Activated gamma-delta T cell (primary cell): ENCODE results near the gene OR1F1.
"Not testable (repeated sequence)": the region's sequence is repeated elsewhere in the genome, so short reads cannot be mapped to it uniquely, and the experiment has no call there.

Experiments
- DNase-seq: peaks from one replicate; lab custom pipeline; 2025; lab: John Stamatoyannopoulos, UW

The OR1F1 gene

DNA sequence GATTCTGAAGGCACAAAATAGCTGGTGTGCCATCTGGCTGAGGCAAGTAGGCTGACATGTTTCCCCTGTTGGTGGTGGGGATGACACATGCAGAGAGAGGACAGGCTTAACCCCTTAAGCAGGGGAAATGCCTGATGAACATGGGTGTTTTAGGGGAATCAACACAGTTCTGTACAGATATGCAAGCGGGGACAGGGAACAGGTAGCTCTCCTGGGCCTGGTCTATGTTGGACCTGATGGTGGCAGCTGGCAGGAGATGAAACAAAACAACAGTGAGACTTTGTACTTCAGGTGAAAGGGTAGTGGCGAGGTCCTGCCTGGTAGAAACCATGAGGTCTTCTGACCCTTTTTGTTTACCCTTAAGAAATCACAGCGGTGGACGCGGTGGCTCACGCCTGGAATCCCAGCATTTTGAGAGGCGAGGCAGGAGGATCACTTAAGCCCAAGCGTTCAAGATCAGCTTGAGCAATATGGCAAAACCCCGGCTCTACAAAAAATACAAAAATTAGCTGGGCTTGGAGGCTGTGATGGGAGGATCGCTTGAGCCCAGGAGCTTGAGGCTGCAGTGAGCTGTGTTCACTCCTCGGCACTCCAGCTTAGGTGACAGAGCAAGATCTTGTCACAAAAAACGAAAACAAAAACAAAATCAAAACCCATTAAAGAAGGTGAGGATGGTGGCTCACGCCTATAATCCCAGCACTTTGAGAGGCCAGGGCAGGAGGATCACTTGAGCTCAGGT lies 10.5 kb downstream of the OR1F1 start:
- no peak for DNase-seq

DNA sequence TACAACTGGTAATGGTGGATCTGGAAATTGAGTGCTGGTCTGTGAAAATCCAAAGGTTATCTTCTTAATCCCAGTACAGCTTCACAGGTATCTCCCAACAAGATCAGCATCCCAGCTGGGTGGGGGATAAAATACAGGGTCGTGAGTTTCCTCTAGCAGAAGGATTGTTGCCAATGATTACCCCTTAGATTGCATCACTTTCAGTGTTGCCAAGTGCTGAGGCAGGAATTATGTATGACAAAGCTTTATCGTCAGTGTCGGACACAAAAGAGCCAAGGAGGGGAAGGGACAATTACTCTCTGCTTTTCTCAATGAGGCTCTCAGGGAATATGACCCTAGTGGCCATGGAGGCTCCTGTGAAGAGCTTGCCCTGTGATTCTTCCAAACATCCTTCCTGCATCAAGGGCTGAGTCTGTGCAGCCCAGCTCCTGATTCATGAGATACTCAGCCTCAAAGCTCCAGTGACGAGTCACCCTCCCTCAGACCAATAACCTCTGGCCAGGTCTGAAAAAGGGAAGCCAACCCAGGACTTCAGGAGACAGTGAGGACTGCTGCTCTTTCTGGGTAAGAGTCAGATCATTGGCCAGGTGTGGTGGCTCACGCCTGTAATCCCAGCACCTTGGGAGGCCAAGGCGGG lies 15.0 kb downstream of the OR1F1 start:
- no peak for DNase-seq

DNA sequence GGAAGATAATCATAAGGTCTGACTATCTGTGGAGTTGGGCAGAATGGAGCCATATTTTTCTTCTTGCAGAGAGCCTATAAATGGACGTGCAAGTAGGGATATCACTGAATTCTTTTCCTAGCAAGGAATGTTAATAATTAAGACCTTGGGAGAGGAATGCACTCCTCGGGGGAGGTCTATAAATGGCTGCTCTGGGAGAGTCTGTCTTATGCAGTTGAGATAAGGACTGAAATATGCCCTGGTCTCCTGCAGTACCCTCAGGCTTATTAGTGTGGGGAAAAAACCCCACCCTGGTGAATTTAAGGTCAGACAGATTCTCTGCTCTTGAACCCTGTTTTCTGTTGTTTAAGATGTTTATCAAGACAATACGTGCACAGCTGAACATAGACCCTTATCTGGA lies 17.9 kb downstream of the OR1F1 start:
- DNase-seq: not testable (repeated sequence)

DNA sequence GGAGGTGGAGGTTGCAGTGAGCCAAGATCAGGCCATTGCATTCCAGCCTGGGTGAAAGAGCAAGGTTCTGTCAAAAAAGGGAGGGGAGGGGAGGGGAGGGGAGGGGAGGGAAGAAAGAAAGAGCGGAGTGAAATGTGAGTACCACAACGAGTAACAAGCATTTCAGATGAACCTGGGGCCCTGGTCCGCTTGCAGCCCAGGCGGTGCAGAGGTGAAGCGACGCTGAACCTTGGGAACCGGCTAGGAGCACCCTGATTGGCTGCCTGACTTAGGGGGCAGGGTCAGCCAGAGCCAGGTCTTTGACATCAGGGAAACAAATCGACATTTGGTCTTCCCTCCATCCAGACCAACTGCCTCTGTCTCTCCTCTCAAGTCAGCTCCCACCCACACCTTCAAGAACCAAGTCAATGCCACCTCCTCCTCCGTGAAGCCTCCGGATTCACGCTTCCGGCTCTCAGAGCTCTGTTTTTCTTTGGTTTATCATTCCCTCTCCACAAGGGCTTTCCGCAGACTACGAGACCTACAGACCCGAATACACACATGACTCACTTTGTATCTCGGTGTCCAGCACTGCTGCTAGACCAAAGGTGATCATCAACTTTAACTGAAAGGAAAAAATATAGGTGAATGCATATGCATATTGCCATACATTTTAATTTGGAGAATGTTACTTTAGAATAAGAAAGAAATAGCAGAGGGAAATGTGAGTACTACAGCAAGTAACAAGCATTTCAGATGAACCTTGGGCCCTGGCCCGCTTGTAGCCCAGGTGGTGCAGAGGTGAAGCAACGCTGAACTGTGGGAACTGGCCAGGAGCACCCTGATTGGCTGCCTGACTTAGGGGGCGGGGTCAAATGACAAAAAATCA lies 19.3 kb downstream of the OR1F1 start:
- DNase-seq: no peak

DNA sequence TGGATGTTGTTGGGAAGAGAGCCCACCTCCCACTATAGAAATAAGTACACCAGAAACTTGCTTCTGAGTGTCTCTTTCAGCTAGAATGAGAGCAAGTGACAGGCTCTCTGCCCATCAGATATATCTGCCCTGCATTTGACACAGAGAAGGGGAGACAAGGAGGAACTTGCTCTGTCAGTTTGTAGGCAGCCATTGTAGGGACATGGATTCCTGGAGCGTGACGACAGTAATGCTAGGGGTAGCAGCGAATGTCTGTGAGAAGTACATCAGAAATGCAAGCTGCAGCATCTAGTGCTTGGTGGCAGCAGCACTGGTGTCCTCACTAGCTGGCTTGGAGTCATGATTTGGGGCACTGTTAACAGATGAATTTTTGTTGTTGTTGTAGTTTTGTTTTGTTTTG lies 24.0 kb downstream of the OR1F1 start:
- DNase-seq: no peak

DNA sequence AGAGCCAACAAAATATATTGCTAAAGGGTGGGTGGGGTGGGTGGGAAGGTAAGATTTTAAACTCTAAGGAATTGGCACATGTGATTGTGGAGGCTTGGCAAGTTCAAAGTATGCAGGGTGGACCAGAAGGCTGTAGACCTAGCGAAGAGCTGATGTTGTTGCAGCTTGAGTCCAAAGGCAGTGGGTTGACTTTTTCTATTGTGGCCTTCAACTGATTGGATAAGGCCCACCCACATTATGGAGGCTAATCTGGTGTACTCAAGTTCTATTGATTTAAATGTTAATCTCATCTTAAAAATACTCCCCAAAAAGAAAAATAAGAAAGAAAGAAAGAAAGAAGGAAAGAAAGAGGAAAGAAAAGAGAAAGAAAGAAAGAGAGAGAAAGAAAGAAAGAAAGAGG lies 24.6 kb downstream of the OR1F1 start:
- no peak for DNase-seq

DNA sequence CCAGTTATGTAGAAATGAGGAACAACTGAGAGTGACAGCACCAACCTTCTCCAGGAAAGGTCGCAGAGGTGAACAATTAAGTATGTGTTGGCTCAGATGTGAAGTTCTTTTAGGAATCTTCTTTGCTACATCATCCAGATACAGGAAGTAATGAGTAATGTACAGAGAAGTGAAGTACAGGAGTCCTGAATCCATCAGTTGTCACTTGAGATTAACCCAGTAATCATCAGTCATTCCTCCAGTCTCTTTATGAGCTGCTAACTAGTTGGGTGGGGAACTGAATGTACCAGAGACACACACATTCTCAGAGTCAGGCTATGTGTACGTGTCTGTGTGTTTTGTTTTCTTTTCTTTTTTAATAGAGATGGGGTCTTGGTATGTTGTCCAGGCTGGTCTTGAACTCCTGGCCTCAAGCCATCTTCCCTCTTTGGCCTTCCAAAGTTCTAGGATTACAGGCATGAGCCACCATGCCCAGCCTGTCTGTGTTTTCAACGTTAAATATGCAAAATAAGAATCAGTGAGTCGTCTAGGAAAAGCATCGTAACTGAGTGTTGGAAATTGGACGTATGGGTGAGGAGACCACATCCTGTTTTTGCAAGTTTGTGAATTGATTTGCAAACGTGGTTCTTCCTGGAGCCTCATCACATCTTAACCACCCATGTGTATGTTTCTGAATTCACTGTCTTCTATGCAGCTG lies 27.0 kb downstream of the OR1F1 start:
- no peak for DNase-seq

DNA sequence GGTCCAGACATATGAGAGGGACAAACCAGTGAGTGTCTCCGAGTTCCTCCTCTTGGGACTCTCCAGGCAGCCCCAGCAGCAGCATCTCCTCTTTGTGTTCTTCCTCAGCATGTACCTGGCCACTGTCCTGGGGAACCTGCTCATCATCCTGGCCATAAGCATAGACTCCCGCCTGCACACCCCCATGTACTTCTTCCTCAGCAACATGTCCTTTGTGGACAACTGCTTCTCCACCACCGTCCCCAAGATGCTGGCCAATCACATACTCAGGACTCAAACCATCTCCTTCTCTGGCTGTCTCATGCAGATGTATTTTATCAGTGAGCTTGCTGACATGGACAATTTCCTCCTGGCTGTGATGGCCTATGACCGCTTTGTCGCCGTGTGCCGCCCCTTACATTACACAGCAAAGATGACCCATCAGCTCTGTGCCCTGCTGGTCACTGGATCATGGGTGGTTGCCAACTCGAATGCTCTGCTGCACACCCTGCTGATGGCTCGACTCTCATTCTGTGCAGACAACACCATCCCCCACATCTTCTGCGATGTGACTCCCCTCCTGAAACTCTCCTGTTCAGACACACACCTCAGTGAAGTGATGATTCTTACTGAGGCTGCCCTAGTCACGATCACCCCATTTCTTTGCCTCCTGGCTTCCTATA lies 27.7 kb downstream of the OR1F1 start:
- DNase-seq: no peak

DNA sequence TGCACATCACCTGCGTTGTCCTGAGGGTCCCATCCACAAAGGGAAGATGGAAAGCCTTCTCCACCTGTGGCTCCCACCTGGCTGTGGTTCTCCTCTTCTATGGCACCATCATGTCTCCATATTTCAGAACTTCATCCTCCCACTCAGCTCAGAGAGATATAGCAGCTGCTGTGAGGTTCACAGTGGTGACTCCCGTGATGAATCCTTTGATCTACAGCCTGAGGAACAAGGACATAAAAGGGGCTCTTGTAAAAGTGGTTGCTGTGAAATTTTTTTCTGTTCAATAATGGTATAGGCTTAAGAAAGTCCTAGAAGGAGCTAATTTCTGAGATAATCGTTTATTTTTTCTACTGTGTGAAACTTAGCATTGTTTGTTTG lies 28.2 kb downstream of the OR1F1 start:
- no peak for DNase-seq

DNA sequence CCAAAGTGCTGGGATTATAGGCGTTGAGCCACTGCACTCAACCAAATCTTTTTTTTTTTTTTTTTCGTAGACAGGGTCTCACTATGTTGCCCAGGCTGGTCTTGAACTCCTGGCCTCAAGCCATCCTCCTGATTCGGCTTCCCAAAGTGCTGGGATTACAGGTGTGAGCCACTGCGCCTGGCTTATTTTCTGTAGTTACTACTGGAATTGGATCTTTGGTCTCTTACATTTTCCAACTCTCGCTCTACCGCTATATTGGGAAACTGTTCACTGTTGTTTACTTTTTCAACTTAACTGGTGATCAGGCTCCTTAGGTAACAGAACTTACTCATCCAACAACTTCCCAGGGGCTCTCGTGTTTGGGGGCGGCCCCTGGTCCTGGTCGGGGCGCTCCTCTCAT lies 32.8 kb downstream of the OR1F1 start:
- no peak for DNase-seq

DNA sequence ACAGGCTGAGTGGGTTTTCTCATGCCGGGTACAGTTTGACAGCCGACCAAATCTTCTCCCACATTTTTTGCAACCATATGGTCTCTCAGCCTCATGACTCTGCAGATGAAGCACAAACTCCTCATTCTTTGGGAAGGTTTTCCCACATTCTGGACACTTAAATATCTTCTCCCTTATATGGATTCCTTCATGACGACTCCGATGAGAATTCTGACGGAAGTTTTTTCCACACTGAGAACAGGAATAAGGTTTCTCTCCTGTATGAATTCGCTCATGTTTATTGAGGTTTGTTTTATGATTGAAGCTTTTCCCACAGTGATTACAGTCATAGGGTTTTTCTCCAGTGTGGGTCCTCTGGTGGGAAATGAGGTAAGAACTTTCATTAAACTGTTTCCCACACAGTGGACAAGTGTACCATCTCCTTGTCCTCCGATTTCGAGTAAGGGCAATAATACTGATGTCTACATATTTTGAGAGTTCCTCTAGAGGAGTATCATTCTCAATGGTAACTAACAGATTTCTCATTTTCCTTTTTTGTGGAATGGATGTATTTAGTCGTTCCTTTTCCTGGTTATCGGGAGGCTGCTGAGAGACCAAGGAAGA lies 36.0 kb downstream of the OR1F1 start:
- no peak for DNase-seq

DNA sequence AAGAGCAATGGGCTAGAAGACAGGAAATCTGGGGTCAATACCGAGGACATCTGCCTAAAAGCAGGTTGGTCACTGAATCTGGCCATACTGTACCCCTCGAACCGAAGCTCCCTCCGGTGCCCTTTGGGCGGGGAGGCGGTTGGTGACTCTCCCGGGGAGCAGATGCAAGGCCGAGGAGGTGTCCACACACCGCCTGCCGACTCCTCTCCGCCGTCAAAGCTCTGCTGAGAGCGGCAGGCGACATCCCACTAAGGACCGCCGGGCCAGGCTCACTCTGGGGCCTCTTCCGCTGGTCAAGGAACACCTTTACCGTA lies 46.5 kb downstream of the OR1F1 start:
- no peak for DNase-seq

DNA sequence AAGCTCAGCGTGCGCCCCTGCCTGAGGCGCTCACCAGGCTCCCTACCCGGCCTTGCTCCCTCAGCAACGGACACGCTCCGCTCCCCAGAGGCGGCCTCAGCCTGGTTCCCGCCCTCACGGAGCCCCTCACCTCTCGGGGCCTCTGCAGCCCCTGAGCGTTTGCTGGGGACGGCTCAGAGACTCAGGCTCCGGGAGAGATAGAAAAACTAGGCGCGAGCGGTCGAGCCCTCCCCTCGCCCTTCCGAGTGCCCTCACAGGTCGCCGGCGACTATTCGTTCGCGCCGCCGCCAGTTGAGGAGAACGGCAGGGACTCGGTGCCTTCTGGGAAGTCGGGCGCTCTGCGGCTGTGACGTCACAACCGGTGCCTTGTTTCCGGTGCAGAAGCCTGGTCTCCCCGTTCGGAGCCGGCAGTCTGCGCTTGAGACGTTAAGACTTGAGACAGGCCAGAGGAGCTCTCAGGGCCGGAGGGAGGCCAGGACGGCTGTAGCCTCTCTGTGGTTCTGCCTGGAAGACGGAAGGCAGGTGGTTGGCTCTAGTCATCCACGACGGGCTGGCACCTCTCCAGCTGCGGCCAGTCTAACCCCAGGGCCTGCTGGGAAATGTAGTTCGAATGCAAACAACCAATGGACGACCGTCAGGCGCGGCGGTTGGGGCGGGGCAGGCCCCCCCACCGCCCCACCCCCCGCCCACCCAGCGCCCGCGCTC lies 47.0 kb downstream of the OR1F1 start, which contains the start of gene ZNF200:
ZNF200 (minus strand) TSS at position 302 of the 705 bp plus-strand sequence. CDS start 1,403 bp downstream, outside the sequence.
- peak; percentile 85 for DNase-seq

DNA sequence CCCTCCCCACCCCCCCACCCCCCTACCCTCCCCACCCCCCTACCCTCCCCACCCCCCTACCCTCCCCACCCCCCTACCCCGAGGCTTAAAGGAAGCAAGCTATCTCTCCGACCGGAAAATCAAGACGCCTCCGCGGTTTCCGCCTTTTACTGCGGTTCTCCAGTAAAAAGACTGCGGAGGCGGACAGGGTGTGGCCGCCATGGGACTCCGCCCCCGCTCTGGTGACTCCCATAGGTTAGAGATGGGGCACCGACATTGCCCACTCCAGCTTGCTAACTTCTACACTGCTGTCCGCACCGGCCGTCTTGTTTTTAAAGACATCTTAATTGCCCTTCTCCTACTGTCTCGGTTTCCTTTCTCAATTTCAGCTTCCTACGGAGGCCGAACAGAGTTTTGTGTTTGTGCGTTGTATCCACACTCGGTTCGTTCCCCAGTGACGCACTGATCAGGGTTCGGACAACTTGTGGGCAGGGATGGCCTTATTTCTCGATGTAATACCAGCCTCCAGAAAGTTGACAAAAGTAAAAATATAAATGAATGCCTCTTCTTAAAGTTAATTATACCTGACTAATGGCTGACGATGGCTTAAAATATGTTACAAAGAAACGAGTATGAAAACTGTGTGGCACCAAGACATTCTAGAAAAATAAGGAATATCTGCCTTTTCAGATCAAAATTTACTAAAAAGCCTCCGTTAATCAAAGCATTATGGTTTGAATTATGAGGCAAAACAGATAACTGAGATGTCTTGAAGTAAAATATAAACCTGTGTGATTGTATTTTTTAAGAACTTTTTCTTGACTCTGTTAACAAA lies 48.1 kb downstream of the OR1F1 start:
- no peak for DNase-seq

DNA sequence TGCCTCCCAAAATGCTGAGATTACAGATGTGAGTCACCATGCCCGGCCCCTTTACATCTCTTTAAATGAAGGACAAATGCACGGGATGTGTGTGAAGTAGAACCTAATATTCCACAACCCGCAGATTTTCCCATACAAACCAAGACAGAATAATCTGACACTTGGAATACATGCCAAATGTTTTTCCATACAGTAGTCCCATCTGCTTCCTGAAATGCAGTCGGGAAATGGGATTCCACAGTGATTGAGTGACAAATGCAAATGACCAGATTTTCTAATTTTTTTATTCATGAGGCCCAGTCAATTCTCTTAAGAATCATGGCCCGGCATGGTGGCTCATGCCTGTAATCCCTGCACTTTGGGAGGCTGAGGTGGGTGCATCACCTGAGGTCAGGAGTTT lies 53.8 kb downstream of the OR1F1 start:
- no peak for DNase-seq

DNA sequence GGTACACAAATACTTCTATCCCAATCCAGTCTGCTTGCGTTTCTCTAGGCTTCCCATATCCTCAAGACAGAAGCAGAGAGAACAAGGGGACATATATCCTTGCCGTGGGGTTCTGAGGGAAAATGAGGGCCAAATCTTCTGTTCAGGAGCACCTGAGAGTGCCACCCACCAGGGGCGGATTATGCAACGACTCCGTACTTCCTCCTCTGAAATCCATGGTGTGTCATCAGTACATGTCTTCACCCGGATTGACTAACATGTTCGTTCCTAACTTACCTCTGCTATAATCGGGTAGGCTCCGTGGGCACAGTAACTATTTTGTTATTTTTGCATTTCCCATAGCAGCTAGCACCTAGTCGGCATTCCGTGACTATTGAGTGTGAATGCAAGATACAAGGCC lies 54.7 kb downstream of the OR1F1 start:
- DNase-seq: no peak

DNA sequence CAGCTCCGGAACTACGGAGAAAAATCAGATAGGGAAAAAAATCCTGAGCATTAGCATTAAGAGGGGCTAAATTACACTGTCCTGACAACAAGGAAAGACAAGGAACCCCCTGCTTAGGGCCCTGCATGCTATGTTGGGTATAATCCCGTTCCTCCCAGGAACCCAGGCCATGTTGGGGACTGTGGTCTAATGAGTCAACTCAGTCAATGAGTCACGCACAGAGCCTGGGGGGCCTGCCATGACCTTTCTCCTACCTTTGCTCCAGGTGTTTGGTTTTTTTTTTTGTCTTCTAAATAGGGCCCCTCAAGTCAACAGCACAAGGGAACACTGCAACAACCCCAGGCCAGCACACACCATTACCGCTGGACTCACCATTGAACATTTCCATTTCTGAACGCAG lies 55.9 kb downstream of the OR1F1 start:
- no peak for DNase-seq

DNA sequence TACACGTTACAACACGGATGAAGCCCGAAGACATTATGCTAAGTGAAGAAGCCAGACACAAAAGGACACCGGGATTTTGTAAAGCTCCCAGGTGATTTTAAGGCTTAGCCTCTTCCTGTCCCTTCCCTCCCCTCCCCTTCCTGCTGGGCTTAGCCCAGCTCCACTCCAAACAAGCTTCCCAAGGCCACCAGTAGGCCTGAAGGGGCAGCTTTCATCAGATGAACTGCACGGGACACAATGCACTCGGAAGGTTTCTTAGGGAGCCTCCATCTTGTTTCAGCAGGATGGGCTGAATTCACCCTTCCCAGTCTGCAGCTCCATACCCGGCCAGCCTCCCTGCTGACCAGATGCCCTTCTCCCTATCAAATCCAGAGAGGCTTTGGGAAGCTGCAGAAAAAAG lies 58.0 kb downstream of the OR1F1 start:
- no peak for DNase-seq

DNA sequence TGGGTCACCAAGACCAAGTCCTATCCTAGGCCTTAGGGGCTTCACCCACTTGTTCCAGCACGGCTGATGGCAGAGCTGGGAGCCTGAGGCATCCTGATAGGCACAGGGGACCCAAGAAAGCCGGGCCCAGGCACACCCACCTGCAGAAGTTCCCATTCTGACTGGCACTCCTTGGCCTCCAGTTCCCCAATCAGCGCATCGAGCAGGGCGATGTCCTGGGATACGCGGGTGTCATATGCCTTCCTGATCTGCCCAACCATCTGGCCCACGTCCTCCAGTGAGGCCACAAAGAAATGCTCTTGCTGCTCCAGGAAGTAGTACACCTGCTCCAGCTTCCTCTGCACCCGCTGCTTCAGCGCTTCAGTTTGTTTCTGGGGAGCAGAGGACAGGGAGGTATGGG lies 58.9 kb downstream of the OR1F1 start:
- no peak for DNase-seq

DNA sequence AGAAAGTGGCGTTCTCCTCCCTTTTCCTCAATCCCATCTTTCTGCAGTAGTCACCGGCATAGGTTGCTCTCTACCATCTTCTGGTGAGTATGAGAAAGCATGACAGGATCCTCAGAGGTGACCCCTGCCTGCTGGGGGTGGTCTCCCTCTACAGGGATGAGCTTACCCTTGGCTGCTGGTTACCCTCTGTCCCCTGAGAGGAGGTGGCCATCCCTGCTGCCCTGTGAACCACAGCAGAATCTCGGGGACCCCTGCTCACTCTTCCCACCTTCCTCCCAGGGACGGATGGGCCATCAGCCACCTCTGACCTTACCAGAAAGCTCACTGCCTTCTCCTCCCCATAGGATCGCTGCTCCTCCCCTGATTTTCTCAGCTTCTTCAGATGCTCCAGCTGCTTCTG lies 60.6 kb downstream of the OR1F1 start:
- DNase-seq: no peak
